CD4-positive, alpha-beta T cell (primary cell): ENCODE measurements around the gene PRTFDC1. TPM values are rescaled to one million over a fixed set of nuclear protein-coding genes. Genes with fewer than 3 reads are reported as not detected.

ENCODE experiments used
- ATAC-seq: fragments of 200-7000 bp; cut with Tn5 transposase; one replicate; pipeline ENCODE4 v1.10.0; 2022; ENCODE audit warnings: mild to moderate bottlenecking; ENCODE audit not compliant: poor library complexity
- CTCF ChIA-PET: fragments of 350-600 bp; sonication (Branson Sonifier 250); formaldehyde crosslinking; loops from one replicate; lab custom pipeline; 2021; ENCODE audit warnings: antibody characterized with exemption, inconsistent platforms; lab: Charles Lee
- POLR2A ChIA-PET: fragments of 350-600 bp; sonication (Branson Sonifier 250); formaldehyde crosslinking; loops from one replicate; lab custom pipeline; 2021; ENCODE audit warnings: antibody characterized with exemption, inconsistent platforms; lab: Charles Lee
- DNase-seq, 14 experiments: peaks; one replicate each; pipeline ENCODE4 v3.0.0-alpha.2; 2013 to 2020; ENCODE audit warnings: mixed read lengths in 2 of 14
- H3K27ac ChIP-seq, 2 donors: one replicate each; pipeline versions ENCODE4 v1.5.1 to v1.7.0; 2013; ENCODE audit warnings: low read length in 2 of 2, low read depth in 1 of 2, mild to moderate bottlenecking in 1 of 2
- H3K27me3 ChIP-seq, 2 experiments: 1 replicate in 1 of 2; 2 replicates in 1 of 2; pipeline versions ENCODE4 v1.6.1 to v1.7.0; 2013; ENCODE audit warnings: low read length in 2 of 2, control low read depth in 1 of 2, mild to moderate bottlenecking in 1 of 2, moderate library complexity in 1 of 2; ENCODE audit not compliant: insufficient read depth in 2 of 2, control insufficient read depth in 1 of 2
- H3K36me3 ChIP-seq: one replicate; pipeline ENCODE4 v1.6.1; 2013; ENCODE audit warnings: low read length, control low read depth; ENCODE audit not compliant: insufficient read depth
- H3K4me1 ChIP-seq: one replicate; pipeline ENCODE4 v1.6.1; 2013; ENCODE audit warnings: low read length, control low read depth; ENCODE audit not compliant: insufficient read depth
- H3K4me3 ChIP-seq: one replicate; pipeline ENCODE4 v1.5.1; 2013; ENCODE audit warnings: mild to moderate bottlenecking, low read length, moderate library complexity
- H3K9me3 ChIP-seq, 2 experiments: 1 replicate in 1 of 2; 2 replicates in 1 of 2; pipeline versions ENCODE4 v1.6.1 to v1.7.0; 2013; ENCODE audit warnings: low read length in 2 of 2, mild to moderate bottlenecking in 2 of 2, control low read depth in 1 of 2, moderate library complexity in 1 of 2; ENCODE audit not compliant: control insufficient read depth in 1 of 2, insufficient read depth in 1 of 2
- H3K27ac Mint-ChIP-seq: one replicate; pipeline ENCODE4 v1.8.0; 2020; ENCODE audit warnings: mixed read lengths
- H3K27me3 Mint-ChIP-seq: one replicate; pipeline ENCODE4 v1.8.0; 2021; ENCODE audit warnings: mixed read lengths
- H3K36me3 Mint-ChIP-seq: one replicate; pipeline ENCODE4 v1.8.0; 2021; ENCODE audit warnings: low read depth, mixed read lengths
- H3K4me1 Mint-ChIP-seq: one replicate; pipeline ENCODE4 v1.8.0; 2021; ENCODE audit warnings: low read depth, mixed read lengths
- H3K4me3 Mint-ChIP-seq: one replicate; pipeline ENCODE4 v1.8.0; 2020; ENCODE audit warnings: mild to moderate bottlenecking, mixed read lengths
- H3K9me3 Mint-ChIP-seq: one replicate; pipeline ENCODE4 v1.8.0; 2020; ENCODE audit warnings: mixed read lengths
- intact Hi-C, 2 experiments: fragments of 100-400 bp; cut with DNase I in 1 of 2; cut with micrococcal nuclease in 1 of 2; formaldehyde crosslinking; loops; one replicate each; pipeline versions ENCODE4 v1.15.1 to v1.9.0; 2023 to 2025; cut with DNase I, micrococcal nuclease
- total RNA-seq, 174 experiments: library from RNA in 2 of 174; stranded (reverse) in 2 of 174; gene quantifications; one replicate each; pipeline ENCODE4 v1.2.3 and lab custom pipeline; 2021 to 2026
- TF ChIP-seq, protein P1 (sequence below): fragments of 200-600 bp; IDR thresholded peaks from one replicate; pipeline ENCODE4 v1.8.0; 2022; ENCODE audit warnings: antibody characterized with exemption, mild to moderate bottlenecking

PRTFDC1 gene
- total RNA-seq, 2 experiments from 2014 or later = 0.52 to 0.67 TPM

DNA sequence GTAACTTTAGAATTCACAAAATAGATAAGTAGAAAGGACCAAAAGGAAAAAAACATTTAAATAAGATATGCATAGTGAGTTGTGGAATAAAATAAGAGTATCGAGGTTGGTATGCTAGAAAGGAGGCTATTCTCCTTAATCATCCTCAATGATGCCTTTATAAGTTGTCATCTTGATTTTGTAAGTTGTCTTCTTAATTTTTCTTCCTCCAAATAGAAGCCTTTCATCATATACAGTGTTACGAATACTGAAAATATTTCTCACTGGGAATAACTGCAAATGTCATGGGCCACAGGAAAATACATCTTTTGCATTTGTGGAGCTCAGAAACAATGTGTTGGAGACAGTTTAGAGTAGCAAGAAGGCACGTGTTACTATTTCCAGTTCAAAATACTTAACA, 31.5 kb upstream of the PRTFDC1 start:
- POLR2A ChIA-PET = no interaction called here

DNA sequence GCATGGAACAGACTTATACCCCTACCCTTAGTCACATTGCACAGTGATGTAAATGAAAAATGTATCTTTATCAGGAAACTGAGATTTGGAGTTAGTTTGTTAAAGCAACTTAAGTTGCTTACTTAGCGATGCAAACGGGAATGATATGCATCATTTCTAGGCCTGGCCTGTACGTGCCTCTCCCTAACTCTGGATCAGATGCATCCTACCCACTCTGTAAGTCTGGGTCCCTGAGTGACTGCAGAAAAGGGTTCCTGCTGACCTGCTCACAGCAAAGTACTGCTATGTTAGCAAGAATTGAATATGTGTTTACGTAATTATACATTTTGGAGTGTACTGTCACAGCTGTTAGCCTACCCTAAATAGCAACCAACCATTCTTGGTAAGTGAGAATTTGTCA, 30.7 kb upstream of the PRTFDC1 start:
- no peak overlapping the region for H3K27ac Mint-ChIP-seq
- POLR2A ChIA-PET = interaction anchor here (0.6 kb wide), 1 partner anchor 33 kb away, joined by 3 read pairs; the partner anchor contains the start of gene THNSL1

More for the DNA sequence above, 31.5 kb upstream of the PRTFDC1 start:
- H3K4me3 ChIP-seq = no peak overlapping the region
- no peaks in the 10 kb centered on the region for H3K36me3 ChIP-seq
- no peak overlapping the region for H3K27ac Mint-ChIP-seq
- no peaks in the 10 kb centered on the region for H3K27me3 Mint-ChIP-seq
- intact Hi-C loops = no loop called here
- no peak overlapping the region for H3K4me3 Mint-ChIP-seq
- H3K36me3 Mint-ChIP-seq = no peaks in the 10 kb centered on the region
- DNase-seq (no peak), ATAC-seq (no peak)
- no peaks in the 10 kb centered on the region for H3K9me3 Mint-ChIP-seq
- TF ChIP-seq, protein P1, sequence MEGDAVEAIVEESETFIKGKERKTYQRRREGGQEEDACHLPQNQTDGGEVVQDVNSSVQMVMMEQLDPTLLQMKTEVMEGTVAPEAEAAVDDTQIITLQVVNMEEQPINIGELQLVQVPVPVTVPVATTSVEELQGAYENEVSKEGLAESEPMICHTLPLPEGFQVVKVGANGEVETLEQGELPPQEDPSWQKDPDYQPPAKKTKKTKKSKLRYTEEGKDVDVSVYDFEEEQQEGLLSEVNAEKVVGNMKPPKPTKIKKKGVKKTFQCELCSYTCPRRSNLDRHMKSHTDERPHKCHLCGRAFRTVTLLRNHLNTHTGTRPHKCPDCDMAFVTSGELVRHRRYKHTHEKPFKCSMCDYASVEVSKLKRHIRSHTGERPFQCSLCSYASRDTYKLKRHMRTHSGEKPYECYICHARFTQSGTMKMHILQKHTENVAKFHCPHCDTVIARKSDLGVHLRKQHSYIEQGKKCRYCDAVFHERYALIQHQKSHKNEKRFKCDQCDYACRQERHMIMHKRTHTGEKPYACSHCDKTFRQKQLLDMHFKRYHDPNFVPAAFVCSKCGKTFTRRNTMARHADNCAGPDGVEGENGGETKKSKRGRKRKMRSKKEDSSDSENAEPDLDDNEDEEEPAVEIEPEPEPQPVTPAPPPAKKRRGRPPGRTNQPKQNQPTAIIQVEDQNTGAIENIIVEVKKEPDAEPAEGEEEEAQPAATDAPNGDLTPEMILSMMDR = no peak
- H3K27ac ChIP-seq = no peak overlapping the region
- H3K4me1 ChIP-seq = no peaks in the 10 kb centered on the region
- H3K27me3 ChIP-seq = no peaks in the 10 kb centered on the region
- peaks cover 13% of the 10 kb centered on the region for H3K4me1 Mint-ChIP-seq
- CTCF ChIA-PET = no interaction called here
- no peaks in the 10 kb centered on the region for H3K9me3 ChIP-seq

DNA sequence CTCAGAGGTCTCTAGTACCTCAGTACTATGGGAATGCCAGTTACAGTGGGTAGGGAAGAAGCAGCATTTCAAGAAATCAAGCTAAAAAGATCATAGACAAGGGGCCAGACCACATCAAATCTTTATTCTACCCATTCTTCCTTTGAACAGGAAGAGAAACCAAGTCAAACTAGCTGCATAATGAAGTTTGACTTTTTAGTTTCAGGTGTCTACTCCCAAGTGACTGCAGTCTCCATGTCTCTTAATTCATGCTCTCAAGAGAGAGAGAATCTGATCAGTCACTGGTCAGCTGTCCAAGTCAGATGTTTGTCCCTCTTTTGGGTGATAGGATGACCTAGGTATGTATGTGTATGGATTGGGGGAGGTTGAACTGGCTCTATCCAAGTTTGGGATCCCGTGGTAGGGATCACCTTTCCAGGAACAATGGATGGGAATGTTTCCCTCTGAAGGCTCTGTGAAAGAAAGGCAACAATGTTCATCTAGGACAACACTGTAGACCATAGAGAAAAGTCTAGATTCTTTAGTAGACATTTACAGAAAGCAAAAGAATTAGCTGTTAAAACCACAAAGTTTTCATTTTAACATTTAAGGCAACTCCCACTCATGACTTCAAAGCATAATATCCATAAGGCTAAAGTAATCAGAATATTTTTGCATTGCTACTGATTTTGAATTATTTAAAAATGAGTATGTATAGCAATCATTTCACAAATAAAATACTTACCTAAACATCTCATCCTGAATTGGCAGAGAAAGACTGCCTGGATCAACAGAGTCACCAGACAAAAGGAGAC, 30.1 kb upstream of the PRTFDC1 start:
- Mint-ChIP-seq H3K4me3 (no peak overlapping the region), H3K27me3 (no peaks in the 10 kb centered on the region), H3K27ac (no peak overlapping the region), H3K36me3 (no peaks in the 10 kb centered on the region), H3K4me1 (peaks cover 13% of the 10 kb centered on the region), H3K9me3 (no peaks in the 10 kb centered on the region)
- H3K36me3 ChIP-seq = no peaks in the 10 kb centered on the region
- ChIA-PET POLR2A (no interaction called here), CTCF (interaction anchor here (1.6 kb wide), 1 partner anchor 365 kb away, joined by 4 read pairs; no protein-coding TSS in a partner anchor)
- intact Hi-C loops = no loop called here
- ATAC-seq (no peak), DNase-seq (no peak)
- no peaks in the 10 kb centered on the region for H3K4me1 ChIP-seq
- H3K27ac ChIP-seq = no peak overlapping the region
- H3K9me3 ChIP-seq = no peaks in the 10 kb centered on the region
- TF ChIP-seq, protein P1 = no peak
- H3K27me3 ChIP-seq = no peaks in the 10 kb centered on the region
- no peak overlapping the region for H3K4me3 ChIP-seq

More for the DNA sequence above, 30.7 kb upstream of the PRTFDC1 start:
- no peak for ATAC-seq
- intact Hi-C loops = no loop called here
- no peak for DNase-seq
- TF ChIP-seq, protein P1 = no peak
- H3K4me3 ChIP-seq = no peak overlapping the region
- H3K4me1 Mint-ChIP-seq = peaks cover 13% of the 10 kb centered on the region
- CTCF ChIA-PET = no interaction called here
- H3K36me3 ChIP-seq = no peaks in the 10 kb centered on the region
- H3K9me3 ChIP-seq = no peaks in the 10 kb centered on the region
- no peaks in the 10 kb centered on the region for H3K4me1 ChIP-seq
- H3K9me3 Mint-ChIP-seq = no peaks in the 10 kb centered on the region
- no peak overlapping the region for H3K4me3 Mint-ChIP-seq
- H3K27me3 ChIP-seq = no peaks in the 10 kb centered on the region
- no peaks in the 10 kb centered on the region for H3K27me3 Mint-ChIP-seq
- no peaks in the 10 kb centered on the region for H3K36me3 Mint-ChIP-seq
- no peak overlapping the region for H3K27ac ChIP-seq
